HCT116 (cell line): Measurements from ENCODE around the gene MED15. TPM values are rescaled to one million over a fixed set of nuclear protein-coding genes. Genes with fewer than 3 reads are reported as not detected.

Experiments used
- ATAC-seq: fragments of 200-7000 bp; cut with Tn5 transposase; 2 replicates; pipeline ENCODE4 v1.9.1; 2020; ENCODE audit warnings: mild to moderate bottlenecking, moderate library complexity
- BruUV-seq: library from RNA; stranded (reverse); fragments of 400-500 nt; replicated peaks from 2 replicates; lab custom pipeline; 2021; lab: Mats Ljungman, UMichigan
- CTCF ChIA-PET: fragments of 300-600 bp; sonication (Branson Sonifier 250); formaldehyde crosslinking; loops from one replicate; lab custom pipeline; 2021; ENCODE audit warnings: antibody characterized with exemption; lab: Charles Lee
- POLR2A ChIA-PET: fragments of 300-600, 350-600 bp; sonication (Branson Sonifier 250); formaldehyde crosslinking; loops from one replicate; lab custom pipeline; 2021; ENCODE audit warnings: antibody characterized with exemption; lab: Charles Lee
- RAD21 ChIA-PET, 2 experiments: fragments of 300-600 bp; sonication (Branson Sonifier 250); formaldehyde crosslinking; loops; one replicate each; lab custom pipeline; 2023; ENCODE audit warnings: low total read pairs in 2 of 2; ENCODE audit not compliant: uncharacterized antibody in 2 of 2, unreplicated experiment in 2 of 2, low non-redundant PET in 1 of 2; lab: Charles Lee
- DNase-seq: peaks from one replicate; pipeline ENCODE4 v3.0.0-alpha.2; 2010; ENCODE audit warnings: low read depth, low spot score
- H2AFZ ChIP-seq: fragments of 200-600 bp; shearing (Covaris generic), sonication (generic); 2 replicates; pipeline ENCODE4 v1.6.1; 2017; ENCODE audit warnings: low read depth, mixed run types, mixed read lengths, antibody characterized with exemption, low read length; ENCODE audit not compliant: poor library complexity, severe bottlenecking
- H3K27ac ChIP-seq: 2 replicates; pipeline ENCODE4 v1.5.1; 2012; ENCODE audit warnings: low read depth, low read length
- H3K27me3 ChIP-seq: fragments of 200-600 bp; sonication (generic); 2 replicates; pipeline ENCODE4 v1.6.1; 2016; ENCODE audit warnings: mixed run types, low read length, mixed read lengths; ENCODE audit not compliant: insufficient read depth
- H3K36me3 ChIP-seq, 2 experiments: fragments of 200-500 bp in 1 of 2; fragments of 200-600 bp in 1 of 2; sonication (Bioruptor generic) in 1 of 2; sonication (generic) in 1 of 2; 2 replicates each; pipeline versions ENCODE4 v1.5.1 to v1.6.1; 2014 to 2016; ENCODE audit warnings: low read length in 2 of 2, inconsistent platforms in 1 of 2, mixed read lengths in 1 of 2, mixed run types in 1 of 2; ENCODE audit not compliant: insufficient read depth in 2 of 2, control insufficient read depth in 1 of 2
- H3K4me1 ChIP-seq, 2 experiments: fragments of 200-600 bp in 1 of 2; sonication (generic) in 1 of 2; 2 replicates each; pipeline versions ENCODE4 v1.5.1 to v1.6.1; 2012 to 2017; ENCODE audit warnings: low read length in 2 of 2, inconsistent platforms in 1 of 2, mild to moderate bottlenecking in 1 of 2, mixed read lengths in 1 of 2, mixed run types in 1 of 2, moderate library complexity in 1 of 2; ENCODE audit not compliant: insufficient read depth in 2 of 2, control insufficient read depth in 1 of 2
- H3K4me2 ChIP-seq: fragments of 200-600 bp; sonication (generic); 2 replicates; pipeline ENCODE4 v1.6.1; 2017; ENCODE audit warnings: mixed run types, low read length, mixed read lengths
- H3K4me3 ChIP-seq, 2 experiments: fragments of 200-600 bp in 1 of 2; sonication (generic) in 1 of 2; replicated peaks in 1 of 2; 2 replicates each; pipeline ENCODE4 v1.5.1; 2011 to 2016; ENCODE audit warnings: low read length in 2 of 2, control low read depth in 1 of 2, low read depth in 1 of 2, mild to moderate bottlenecking in 1 of 2, mixed read lengths in 1 of 2, mixed run types in 1 of 2
- H3K79me2 ChIP-seq: fragments of 200-600 bp; sonication (generic); 2 replicates; pipeline ENCODE4 v1.6.1; 2017; ENCODE audit warnings: mild to moderate bottlenecking, mixed run types, low read length, moderate library complexity, mixed read lengths; ENCODE audit not compliant: insufficient read depth
- H3K9ac ChIP-seq: fragments of 200-600 bp; sonication (generic); 2 replicates; pipeline ENCODE4 v1.6.1; 2016; ENCODE audit warnings: low read length, mixed read lengths
- H3K9me2 ChIP-seq: fragments of 200-600 bp; sonication (generic), shearing (Covaris generic); 2 replicates; pipeline ENCODE4 v1.6.1; 2017; ENCODE audit warnings: mixed run types, mild to moderate bottlenecking, moderate library complexity; ENCODE audit not compliant: insufficient read depth
- H3K9me3 ChIP-seq, 2 experiments: fragments of 200-500 bp in 1 of 2; fragments of 200-600 bp in 1 of 2; sonication (Bioruptor generic) in 1 of 2; sonication (generic) in 1 of 2; 2 replicates each; pipeline ENCODE4 v1.6.1; 2014 to 2017; ENCODE audit warnings: low read length in 2 of 2, mixed read lengths in 2 of 2, inconsistent platforms in 1 of 2, low read depth in 1 of 2, mild to moderate bottlenecking in 1 of 2, mixed run types in 1 of 2, moderate library complexity in 1 of 2; ENCODE audit not compliant: control insufficient read depth in 1 of 2, insufficient read depth in 1 of 2
- H4K20me1 ChIP-seq: fragments of 200-600 bp; sonication (generic), shearing (Covaris generic); 2 replicates; pipeline ENCODE4 v1.6.1; 2017; ENCODE audit warnings: mixed run types, mild to moderate bottlenecking, moderate library complexity; ENCODE audit not compliant: insufficient read depth
- EZH2phosphoT487 ChIP-seq: fragments of 200-600 bp; IDR thresholded peaks from 2 replicates; pipeline ENCODE4 v1.6.1; 2018; ENCODE audit warnings: antibody characterized with exemption, borderline replicate concordance
- FOSL1 ChIP-seq: IDR thresholded peaks from 2 replicates; pipeline ENCODE4 v1.6.1; 2012; ENCODE audit warnings: low read depth
- POLR2A ChIP-seq: IDR thresholded peaks from 2 replicates; pipeline ENCODE4 v1.7.0; 2011; ENCODE audit warnings: borderline replicate concordance; ENCODE audit not compliant: insufficient read depth, insufficient read length; ENCODE audit errors: extremely low read depth
- POLR2AphosphoS5 ChIP-seq: IDR thresholded peaks from 2 replicates; pipeline ENCODE4 v1.6.1; 2011; ENCODE audit warnings: mild to moderate bottlenecking, low read depth, low read length, moderate library complexity
- RAD21 ChIP-seq: IDR thresholded peaks from 2 replicates; pipeline ENCODE4 v1.6.1; 2012; ENCODE audit warnings: low read depth, mild to moderate bottlenecking
- SIN3A ChIP-seq: IDR thresholded peaks from 2 replicates; pipeline ENCODE4 v1.6.1; 2012; ENCODE audit warnings: low read depth
- SP1 ChIP-seq: IDR thresholded peaks from 2 replicates; pipeline ENCODE4 v1.6.1; 2012; ENCODE audit warnings: low read depth
- TCF7L2 ChIP-seq: IDR thresholded peaks from 2 replicates; pipeline ENCODE4 v1.7.0; 2011; ENCODE audit warnings: borderline replicate concordance, inconsistent platforms; ENCODE audit not compliant: insufficient read depth, insufficient read length; ENCODE audit errors: extremely low read depth
- ZFX ChIP-seq: fragments of 450-650 bp; IDR thresholded peaks from 2 replicates; pipeline ENCODE4 v1.6.1; 2017
- intact Hi-C: fragments of 100-400 bp; cut with micrococcal nuclease; formaldehyde crosslinking; loops from 2 replicates; pipeline ENCODE4 v1.10.0; 2022
- total RNA-seq: library from RNA; stranded (reverse); gene quantifications from one replicate; pipeline ENCODE4 v1.2.1, GENCODE V29; 2021; ENCODE audit not compliant: unreplicated experiment
- TF ChIP-seq, protein P1 (sequence below): IDR thresholded peaks from 2 replicates; pipeline ENCODE4 v1.6.1; 2012
- TF ChIP-seq, protein P2 (sequence below), 3 experiments: fragments of 200-600 bp in 1 of 3; sonication (generic) in 1 of 3; IDR thresholded peaks in 2 of 3; conservative IDR thresholded peaks in 1 of 3; 2 replicates each; pipeline ENCODE4 v1.5.1; 2012 to 2017; ENCODE audit warnings: low read depth in 2 of 3, low read length in 2 of 3, antibody characterized with exemption in 1 of 3, borderline replicate concordance in 1 of 3, control low read depth in 1 of 3, mild to moderate bottlenecking in 1 of 3, mixed read lengths in 1 of 3, mixed run types in 1 of 3, moderate library complexity in 1 of 3; ENCODE audit not compliant: insufficient read depth in 1 of 3
- TF ChIP-seq, protein P3 (sequence below): IDR thresholded peaks from 2 replicates; pipeline ENCODE4 v1.6.1; 2012

MED15 gene
- total RNA-seq, 1 experiment from 2014 or later = 81.3 TPM

DNA sequence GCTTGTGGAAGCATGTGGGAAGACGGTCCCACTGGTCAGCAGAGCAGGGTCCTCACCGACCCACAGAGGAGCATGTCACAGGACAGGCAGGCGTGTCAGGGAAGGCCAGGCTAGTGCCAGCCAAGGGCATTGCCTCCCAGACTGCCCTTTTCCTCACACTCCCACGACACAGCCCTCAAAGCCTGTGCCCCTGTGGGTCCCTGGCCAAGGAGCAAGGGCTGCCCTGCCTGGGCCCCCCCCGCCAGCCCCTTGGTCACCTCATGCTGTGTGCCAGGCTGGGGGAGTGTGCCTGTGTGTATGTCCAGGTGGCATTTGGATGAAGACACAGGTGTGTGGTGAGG, 74.7 kb downstream of the MED15 start:
- H3K4me3 ChIP-seq = no peak overlapping the region
- no peaks in the 10 kb centered on the region for H3K9me2 ChIP-seq
- no peak overlapping the region for H2AFZ ChIP-seq
- POLR2A ChIA-PET = no interaction called here
- H3K4me2 ChIP-seq = no peak overlapping the region
- intact Hi-C loops = no loop called here
- no peak for DNase-seq
- peaks cover 28 to 37% of the 10 kb centered on the region in 2 experiments; a peak in 3 of 4 replicates for H3K36me3 ChIP-seq
- no peak overlapping the region for H3K9ac ChIP-seq
- H3K79me2 ChIP-seq = peaks cover 9% of the 10 kb centered on the region; the same call in 1 of the 2 replicates
- H3K27me3 ChIP-seq = no peaks in the 10 kb centered on the region
- no peaks in the 10 kb centered on the region for H3K4me1 ChIP-seq
- CTCF ChIA-PET = interaction anchor here (0.7 to 1.3 kb wide), 3 partner anchors 11 to 18 kb away, joined by 3 read pairs; no protein-coding TSS in a partner anchor
- no peak for ATAC-seq
- no TSS peak for BruUV-seq
- H4K20me1 ChIP-seq = no peaks in the 10 kb centered on the region
- H3K9me3 ChIP-seq = no peaks in the 10 kb centered on the region
- H3K27ac ChIP-seq = no peak overlapping the region
- RAD21 ChIA-PET = no interaction called here
- no peak for TF ChIP-seq ZFX
- TF ChIP-seq EZH2phosphoT487 = no peak
- no peak for TF ChIP-seq RAD21
- no peak for TF ChIP-seq POLR2A
- no peak for TF ChIP-seq TCF7L2
- TF ChIP-seq FOSL1 = no peak
- TF ChIP-seq, protein P1, sequence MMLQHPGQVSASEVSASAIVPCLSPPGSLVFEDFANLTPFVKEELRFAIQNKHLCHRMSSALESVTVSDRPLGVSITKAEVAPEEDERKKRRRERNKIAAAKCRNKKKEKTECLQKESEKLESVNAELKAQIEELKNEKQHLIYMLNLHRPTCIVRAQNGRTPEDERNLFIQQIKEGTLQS = no peak
- TF ChIP-seq SIN3A = no peak
- TF ChIP-seq, protein P2, sequence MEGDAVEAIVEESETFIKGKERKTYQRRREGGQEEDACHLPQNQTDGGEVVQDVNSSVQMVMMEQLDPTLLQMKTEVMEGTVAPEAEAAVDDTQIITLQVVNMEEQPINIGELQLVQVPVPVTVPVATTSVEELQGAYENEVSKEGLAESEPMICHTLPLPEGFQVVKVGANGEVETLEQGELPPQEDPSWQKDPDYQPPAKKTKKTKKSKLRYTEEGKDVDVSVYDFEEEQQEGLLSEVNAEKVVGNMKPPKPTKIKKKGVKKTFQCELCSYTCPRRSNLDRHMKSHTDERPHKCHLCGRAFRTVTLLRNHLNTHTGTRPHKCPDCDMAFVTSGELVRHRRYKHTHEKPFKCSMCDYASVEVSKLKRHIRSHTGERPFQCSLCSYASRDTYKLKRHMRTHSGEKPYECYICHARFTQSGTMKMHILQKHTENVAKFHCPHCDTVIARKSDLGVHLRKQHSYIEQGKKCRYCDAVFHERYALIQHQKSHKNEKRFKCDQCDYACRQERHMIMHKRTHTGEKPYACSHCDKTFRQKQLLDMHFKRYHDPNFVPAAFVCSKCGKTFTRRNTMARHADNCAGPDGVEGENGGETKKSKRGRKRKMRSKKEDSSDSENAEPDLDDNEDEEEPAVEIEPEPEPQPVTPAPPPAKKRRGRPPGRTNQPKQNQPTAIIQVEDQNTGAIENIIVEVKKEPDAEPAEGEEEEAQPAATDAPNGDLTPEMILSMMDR (IDR thresholded peaks at IDR 0.05 in 2 of 3, conservative IDR thresholded peaks at IDR 0.05 in 1 of 3; ENCODE audit: borderline replicate concordance in 1 of 3, insufficient read depth in 1 of 3, low read depth in 2 of 3, low read length in 2 of 3) = no peak
- TF ChIP-seq SP1 = no peak
- no peak for TF ChIP-seq POLR2AphosphoS5
- TF ChIP-seq, protein P3, sequence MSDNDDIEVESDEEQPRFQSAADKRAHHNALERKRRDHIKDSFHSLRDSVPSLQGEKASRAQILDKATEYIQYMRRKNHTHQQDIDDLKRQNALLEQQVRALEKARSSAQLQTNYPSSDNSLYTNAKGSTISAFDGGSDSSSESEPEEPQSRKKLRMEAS = no peak
